Osteoblast (primary cell): Measurements from ENCODE around the gene PIEZO2. TPM values are rescaled to one million over a fixed set of nuclear protein-coding genes. Genes with fewer than 3 reads are reported as not detected.

ENCODE experiments used
- DNase-seq: peaks from one replicate; pipeline ENCODE4 v3.0.0; 2011; ENCODE audit warnings: low spot score, mixed read lengths; ENCODE audit not compliant: insufficient read length; ENCODE audit errors: missing footprints
- H2AFZ ChIP-seq: 2 replicates; pipeline ENCODE4 v1.6.0; 2011; ENCODE audit warnings: mild to moderate bottlenecking, low read length
- H3K27ac ChIP-seq: 2 replicates; pipeline ENCODE4 v1.5.1; 2011; ENCODE audit warnings: mild to moderate bottlenecking, low read depth, low read length, moderate library complexity
- H3K27me3 ChIP-seq: 2 replicates; pipeline ENCODE4 v1.6.0; 2012; ENCODE audit warnings: mild to moderate bottlenecking, control low read depth, inconsistent platforms, low read length, moderate library complexity; ENCODE audit not compliant: insufficient read depth
- H3K36me3 ChIP-seq: 2 replicates; pipeline ENCODE4 v1.5.1; 2011; ENCODE audit warnings: mild to moderate bottlenecking, low read length, control low read depth, moderate library complexity; ENCODE audit not compliant: insufficient read depth
- H3K4me1 ChIP-seq: 2 replicates; pipeline ENCODE4 v1.5.1; 2011; ENCODE audit warnings: mild to moderate bottlenecking, low read length, control low read depth, moderate library complexity; ENCODE audit not compliant: insufficient read depth
- H3K4me2 ChIP-seq: 2 replicates; pipeline ENCODE4 v1.6.0; 2011; ENCODE audit warnings: mild to moderate bottlenecking, low read length; ENCODE audit not compliant: insufficient read depth
- H3K4me3 ChIP-seq: fragments of 200-600 bp; sonication (generic); 3 replicates; pipeline ENCODE4 v1.5.1; 2012; ENCODE audit warnings: mild to moderate bottlenecking, low read length, inconsistent platforms; ENCODE audit not compliant: insufficient read depth
- H3K79me2 ChIP-seq: 2 replicates; pipeline ENCODE4 v1.6.0; 2012; ENCODE audit warnings: mild to moderate bottlenecking, low read length, control low read depth, inconsistent platforms; ENCODE audit not compliant: insufficient read depth
- H3K9me3 ChIP-seq: 2 replicates; pipeline ENCODE4 v1.5.1; 2011; ENCODE audit warnings: low read depth, low read length, control low read depth
- H4K20me1 ChIP-seq: 2 replicates; pipeline ENCODE4 v1.6.0; 2012; ENCODE audit warnings: mild to moderate bottlenecking, low read length, control low read depth; ENCODE audit not compliant: insufficient read depth
- CTCF ChIP-seq: IDR thresholded peaks from 2 replicates; pipeline ENCODE4 v1.5.1; 2011; ENCODE audit warnings: mild to moderate bottlenecking, low read depth, low read length, moderate library complexity; ENCODE audit errors: extremely low read depth
- total RNA-seq: library from RNA; depleted of rRNA; stranded (reverse); fragments of >200 nt; gene quantifications from 2 replicates; pipeline ENCODE4 v1.2.3, GENCODE V29; 2012

Gene PIEZO2
- total RNA-seq, 1 donor, result 46.7 TPM

GRCh38 chr18:10950080-10950875 lies 199.1 kb downstream of the PIEZO2 start:
- no peaks in the 10 kb centered on the region for H3K4me1 ChIP-seq
- no peaks in the 10 kb centered on the region for H4K20me1 ChIP-seq
- H3K9me3 ChIP-seq, result peaks cover 9% of the 10 kb centered on the region
- TF ChIP-seq CTCF, result no peak
- H3K36me3 ChIP-seq, result no peaks in the 10 kb centered on the region
- H3K27me3 ChIP-seq, result no peaks in the 10 kb centered on the region
- H3K27ac ChIP-seq, result no peak overlapping the region
- H2AFZ ChIP-seq, result no peak overlapping the region
- no peak overlapping the region for H3K4me3 ChIP-seq
- no peaks in the 10 kb centered on the region for H3K79me2 ChIP-seq
- DNase-seq, result no peak
- no peak overlapping the region for H3K4me2 ChIP-seq

- H3K27ac ChIP-seq, result no peak overlapping the region
- no peak overlapping the region for H3K4me3 ChIP-seq
- no peaks in the 10 kb centered on the region for H4K20me1 ChIP-seq
- H3K4me2 ChIP-seq, result no peak overlapping the region
- peaks cover 9% of the 10 kb centered on the region for H3K9me3 ChIP-seq
- no peak overlapping the region for H2AFZ ChIP-seq
- H3K4me1 ChIP-seq, result no peaks in the 10 kb centered on the region
- TF ChIP-seq CTCF, result no peak
- no peaks in the 10 kb centered on the region for H3K27me3 ChIP-seq
- DNase-seq, result no peak
- no peaks in the 10 kb centered on the region for H3K79me2 ChIP-seq
- no peaks in the 10 kb centered on the region for H3K36me3 ChIP-seq
Observed at GRCh38 chr18:10949655-10950054, 199.7 kb downstream of the PIEZO2 start.

GRCh38 chr18:10948421-10948820 lies 200.9 kb downstream of the PIEZO2 start:
- Histone ChIP-seq H3K27me3 (no peaks in the 10 kb centered on the region), H3K4me3 (no peak overlapping the region), H3K27ac (no peak overlapping the region), H3K36me3 (no peaks in the 10 kb centered on the region), H3K9me3 (peaks cover 9% of the 10 kb centered on the region), H2AFZ (no peak overlapping the region), H3K4me1 (no peaks in the 10 kb centered on the region), H3K4me2 (no peak overlapping the region), H3K79me2 (no peaks in the 10 kb centered on the region), H4K20me1 (no peaks in the 10 kb centered on the region)
- no peak for DNase-seq
- TF ChIP-seq CTCF, result no peak

- Histone ChIP-seq H3K27ac (no peak overlapping the region), H3K9me3 (peaks cover 9% of the 10 kb centered on the region), H3K4me2 (no peak overlapping the region), H3K4me1 (no peaks in the 10 kb centered on the region), H2AFZ (no peak overlapping the region), H4K20me1 (no peaks in the 10 kb centered on the region), H3K27me3 (no peaks in the 10 kb centered on the region), H3K36me3 (no peaks in the 10 kb centered on the region), H3K4me3 (no peak overlapping the region), H3K79me2 (no peaks in the 10 kb centered on the region)
- no peak for TF ChIP-seq CTCF
- no peak for DNase-seq
Observed at GRCh38 chr18:10946058-10946457, 203.3 kb downstream of the PIEZO2 start.
